ENCODE measurements around the gene SLC13A2.

SLC13A2 gene

DNA sequence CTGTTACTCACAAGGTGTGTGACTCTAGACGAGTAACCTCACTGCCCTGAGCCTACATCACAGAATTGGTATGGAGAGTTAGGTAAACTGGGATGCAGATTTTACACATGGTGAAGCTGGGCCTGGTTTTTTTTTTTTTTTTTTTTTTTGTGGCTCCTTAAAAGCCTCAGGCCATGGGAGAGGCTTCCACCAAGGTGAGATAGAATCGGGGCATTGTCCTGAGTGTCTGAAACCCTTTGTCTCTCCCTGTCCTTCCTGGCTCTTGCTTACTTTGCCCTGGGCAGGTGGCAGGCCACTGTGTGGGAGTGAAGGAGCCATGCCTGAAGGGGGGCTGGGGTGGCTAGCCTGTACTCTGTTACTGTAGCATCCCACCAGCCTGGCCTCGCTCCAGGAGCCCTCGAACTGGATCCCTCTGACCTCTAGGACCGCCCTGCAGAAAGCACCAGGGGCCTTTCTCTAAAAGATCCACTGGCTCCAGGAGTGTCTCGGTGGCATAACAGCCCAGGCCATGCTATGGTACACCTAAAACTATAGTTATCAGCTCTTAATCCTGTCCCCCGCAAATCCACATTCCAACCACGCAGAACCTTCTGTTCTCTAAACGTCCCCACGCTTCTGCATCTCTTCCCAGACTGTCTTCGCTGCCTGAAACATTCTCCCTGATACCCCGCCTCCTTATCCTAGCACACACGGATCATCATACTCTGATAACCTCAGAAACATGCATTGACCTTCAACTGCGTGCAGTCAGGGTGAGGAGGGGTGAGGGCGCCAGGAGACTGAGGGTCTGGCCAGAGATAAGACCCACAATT, 1.7 kb upstream of the SLC13A2 start:
- DNase-seq, result peak; percentile 13

DNA sequence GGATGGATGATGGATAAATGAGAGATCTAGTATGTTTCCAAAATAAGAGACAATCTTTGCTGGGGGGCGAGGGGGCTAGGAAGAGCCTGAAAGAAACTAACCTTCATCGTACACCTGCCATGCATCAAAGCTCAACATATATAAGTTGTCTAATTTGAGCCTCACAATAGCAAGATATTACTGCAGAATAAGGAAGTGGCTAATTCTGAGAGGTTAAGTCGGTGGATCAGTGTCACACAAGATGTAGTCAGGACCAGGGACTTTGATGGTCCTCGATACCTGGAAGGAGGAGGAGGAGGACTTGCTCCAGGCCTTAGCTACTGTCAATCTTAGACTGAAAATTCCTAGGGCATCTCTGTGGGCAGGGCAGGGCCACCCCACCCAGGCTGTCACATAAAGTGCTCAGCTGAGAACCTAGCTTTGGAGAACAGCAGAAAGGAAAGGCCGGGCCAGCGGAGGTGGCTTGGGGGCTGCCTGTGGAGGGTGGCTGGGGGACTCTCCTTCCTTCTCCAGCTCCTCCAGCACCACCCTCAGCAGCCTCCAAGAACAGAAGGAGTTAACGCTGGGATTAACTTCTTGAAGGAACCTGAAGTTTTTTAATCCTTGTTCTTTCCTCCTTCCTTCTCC, 460 bp upstream of the SLC13A2 start:
- DNase-seq, result peak; percentile 7

GRCh38 chr17:28474111-28474531, 677 bp downstream of the SLC13A2 start:
- peak; percentile 16 for DNase-seq

- no peak for DNase-seq
Measured at GRCh38 chr17:28475151-28475900, 1.9 kb downstream of the SLC13A2 start.

DNA sequence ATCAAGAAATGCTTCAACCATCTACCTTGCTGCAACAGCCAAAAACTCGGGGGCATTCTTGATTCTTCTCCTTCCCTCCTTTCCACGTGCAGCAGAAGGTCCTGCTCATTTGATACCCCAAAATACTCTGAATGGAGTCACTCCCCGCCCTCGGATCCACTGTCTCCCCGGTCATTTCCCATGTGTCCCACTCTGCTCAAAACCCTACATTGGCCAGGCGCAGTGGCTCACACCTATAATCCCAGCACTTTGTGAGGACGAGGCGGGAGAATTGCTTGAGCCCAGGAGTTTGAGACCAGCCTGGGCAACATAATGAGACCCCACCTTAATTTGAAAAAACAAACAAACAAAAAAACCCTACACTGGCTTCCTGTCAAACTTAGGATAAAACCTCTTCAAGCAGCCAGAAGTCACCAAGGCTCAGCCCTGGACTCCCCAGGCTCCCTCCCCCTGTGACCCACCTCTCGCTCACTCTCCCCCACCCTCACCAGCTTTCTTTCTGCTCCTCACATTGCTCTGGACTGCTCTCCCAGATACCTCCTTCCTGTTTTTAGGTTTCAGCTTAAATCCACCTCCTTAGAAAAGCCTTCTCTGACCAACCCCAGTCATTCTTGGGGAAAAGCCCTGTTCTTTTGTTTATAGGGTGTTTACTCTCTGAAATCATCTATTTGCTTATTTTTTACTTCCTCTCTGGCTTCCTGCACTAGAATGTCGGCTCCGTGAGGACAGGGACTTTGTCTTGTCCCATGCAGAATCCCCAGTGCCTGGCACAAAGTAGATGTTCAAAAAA, 2.8 kb downstream of the SLC13A2 start:
- DNase-seq, result no peak

GRCh38 chr17:28477928-28478327, 4.5 kb downstream of the SLC13A2 start:
- DNase-seq, result no peak

DNA sequence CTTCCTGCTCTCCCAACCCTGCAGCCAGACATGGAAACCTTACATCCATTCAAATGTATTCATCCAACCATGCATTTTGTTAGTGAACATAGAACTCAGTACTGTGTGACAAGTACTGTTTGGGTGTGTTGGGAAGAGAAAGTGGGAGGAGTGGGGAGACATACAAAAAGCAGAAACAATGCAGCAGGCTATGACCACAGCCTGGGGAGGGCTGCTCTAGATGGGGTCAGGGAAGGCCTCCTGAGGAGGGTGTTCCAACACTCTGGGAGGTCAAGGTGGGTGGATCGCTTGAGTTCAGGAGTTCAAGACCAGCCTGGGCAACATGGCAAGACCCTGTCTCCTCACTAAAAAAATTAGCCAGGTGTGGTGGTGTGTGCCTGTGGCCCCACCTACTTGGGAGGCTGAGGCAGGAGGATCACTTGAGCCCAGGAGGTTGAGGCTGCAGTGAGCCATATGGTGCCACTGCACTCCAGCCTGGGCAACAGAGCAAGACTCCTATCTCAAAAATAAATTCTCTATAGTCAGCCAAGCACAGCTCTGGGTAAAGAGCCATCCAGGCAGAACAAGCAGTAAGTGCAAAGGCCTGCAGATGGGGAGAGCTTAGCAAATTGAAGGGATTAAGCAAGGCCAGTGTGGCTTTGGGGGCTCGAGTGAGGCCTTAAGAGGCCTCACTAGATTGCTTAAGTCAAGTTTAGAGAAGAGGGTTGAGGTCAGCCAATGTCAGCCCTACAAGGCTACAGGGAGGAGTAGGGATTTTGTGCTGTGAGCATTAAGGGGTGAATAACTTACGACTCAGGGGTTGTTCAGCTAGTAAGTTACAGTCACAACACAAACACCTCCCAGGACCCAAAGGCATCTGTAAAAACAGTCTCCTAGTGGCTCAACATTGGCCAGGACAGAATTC, 5.5 kb downstream of the SLC13A2 start:
- no peak for DNase-seq

- no peak for DNase-seq
Measured at GRCh38 chr17:28480278-28480677, 6.8 kb downstream of the SLC13A2 start.

DNA sequence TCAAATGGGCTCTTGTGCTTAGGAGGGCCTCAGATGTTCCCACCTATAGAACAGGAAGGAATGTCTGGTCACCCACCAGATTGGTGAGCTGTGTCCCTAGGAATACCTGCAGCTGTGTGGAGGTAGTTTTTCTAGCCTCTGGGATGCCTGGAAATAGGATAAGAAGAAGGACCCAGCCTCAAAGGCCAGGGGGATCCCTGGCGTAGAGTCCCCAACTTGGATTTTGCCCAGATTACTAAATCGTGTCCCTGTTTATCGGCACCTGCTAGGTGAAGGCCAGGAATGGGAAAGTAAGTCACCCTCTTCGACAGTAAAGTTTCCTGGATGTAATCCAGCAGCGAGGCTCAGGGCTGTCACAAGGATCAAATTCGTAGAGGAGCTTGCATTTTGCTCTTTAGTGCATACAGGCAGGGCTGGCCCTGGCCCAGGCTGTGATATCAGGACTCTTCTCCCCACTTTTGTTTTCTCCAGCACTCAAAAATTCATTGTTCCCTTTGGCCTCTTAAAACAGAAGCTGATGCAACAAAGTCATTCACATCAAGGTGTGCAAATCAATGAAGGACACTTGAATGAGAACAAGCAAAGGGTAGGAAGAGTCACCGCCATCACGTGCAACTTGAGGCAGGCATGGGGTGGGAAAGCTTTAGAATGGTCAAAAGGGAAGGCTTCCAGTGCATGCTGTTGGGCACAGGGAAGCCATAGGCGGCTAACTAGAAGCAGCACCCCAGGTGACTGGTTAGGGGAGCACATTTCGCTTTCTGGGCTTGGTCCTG, 7.5 kb downstream of the SLC13A2 start:
- no peak for DNase-seq

DNA sequence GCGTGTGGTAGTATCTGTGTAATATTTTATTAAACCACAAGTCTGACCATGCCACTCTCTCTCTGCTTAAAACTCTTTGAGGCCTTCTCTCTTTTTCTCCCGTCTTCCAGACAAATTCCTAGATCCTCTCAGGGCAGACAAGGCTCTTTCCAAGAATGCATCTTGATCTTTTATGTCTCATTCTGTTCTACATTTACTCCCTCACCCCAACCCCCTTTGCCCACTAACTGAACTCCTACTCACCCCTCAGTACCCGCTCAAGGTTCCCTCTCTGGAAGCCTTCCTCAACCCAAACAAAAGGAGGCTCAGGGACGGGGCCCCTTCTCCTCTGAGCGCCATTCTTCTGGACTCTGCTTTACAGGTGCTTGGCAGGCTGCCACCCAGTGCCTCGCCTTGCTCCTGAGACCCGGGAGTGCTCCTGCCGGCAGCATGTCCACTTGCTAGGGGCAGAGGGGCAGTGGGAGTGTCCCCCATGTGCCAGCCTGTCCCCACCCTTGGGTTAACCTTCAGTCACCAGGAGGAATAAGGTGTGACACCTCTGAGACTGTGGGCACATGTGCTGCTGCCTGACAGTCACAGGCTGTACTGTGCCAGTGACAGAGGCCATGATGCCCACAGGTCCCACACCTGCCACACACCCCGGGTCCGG, 9.2 kb downstream of the SLC13A2 start:
- DNase-seq, result no peak

- no peak for DNase-seq
Measured at GRCh38 chr17:28484296-28484695, 10.9 kb downstream of the SLC13A2 start.

- no peak for DNase-seq
Measured at GRCh38 chr17:28485049-28485448, 11.6 kb downstream of the SLC13A2 start.

GRCh38 chr17:28487881-28488532, 14.6 kb downstream of the SLC13A2 start:
- no peak for DNase-seq

- DNase-seq, result no peak
Measured at GRCh38 chr17:28488533-28489276, 15.3 kb downstream of the SLC13A2 start.

- DNase-seq, result no peak
Measured at GRCh38 chr17:28491286-28491685, 17.8 kb downstream of the SLC13A2 start.

- DNase-seq, result no peak
Measured at GRCh38 chr17:28491860-28492259, 18.4 kb downstream of the SLC13A2 start.

DNA sequence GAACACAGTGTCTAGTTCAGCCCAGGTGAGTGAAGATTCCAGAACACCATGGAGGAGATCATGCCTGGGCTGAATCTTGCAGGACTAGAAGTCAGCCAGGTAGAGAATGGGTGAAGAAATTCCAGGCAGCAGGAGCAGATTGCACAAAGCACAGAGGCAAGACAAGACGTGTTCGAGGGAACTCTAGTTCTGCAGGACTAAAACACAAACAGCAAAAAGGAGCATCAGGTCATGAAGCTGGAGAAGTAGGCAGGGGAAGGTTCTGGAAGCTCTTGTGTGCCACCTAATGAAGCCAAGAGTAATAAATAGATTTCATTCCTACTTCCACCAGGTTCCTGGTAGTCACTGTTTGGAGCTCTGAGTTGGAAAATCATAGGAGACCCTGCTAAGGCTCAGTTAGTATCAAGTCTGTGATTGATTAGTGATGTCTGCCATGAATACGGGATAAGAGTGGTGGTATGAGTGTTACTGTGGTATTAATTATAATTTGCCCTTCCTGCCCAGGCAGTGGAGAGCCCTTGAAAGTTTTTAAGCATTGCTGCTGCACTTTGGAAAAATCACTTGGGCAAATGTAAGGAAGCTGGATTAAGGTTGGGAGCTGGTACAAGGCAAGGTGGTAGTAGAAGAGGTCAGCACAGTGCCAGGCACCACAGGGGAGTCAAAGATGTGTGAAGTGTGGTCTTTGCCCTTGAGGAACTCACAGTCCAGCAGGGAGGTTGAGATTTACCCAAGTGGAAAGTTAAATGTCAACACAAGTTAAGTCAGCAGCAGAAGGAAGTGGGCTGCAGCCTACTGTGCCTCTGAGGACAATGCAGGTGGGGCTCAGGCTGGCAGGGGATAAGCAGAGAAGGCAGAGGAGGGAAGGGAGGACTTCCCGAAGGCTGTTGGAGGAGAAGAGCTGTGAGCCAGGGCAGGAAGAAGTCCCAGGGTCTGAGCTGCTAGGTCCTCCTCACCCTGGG, 19.2 kb downstream of the SLC13A2 start:
- no peak for DNase-seq

DNA sequence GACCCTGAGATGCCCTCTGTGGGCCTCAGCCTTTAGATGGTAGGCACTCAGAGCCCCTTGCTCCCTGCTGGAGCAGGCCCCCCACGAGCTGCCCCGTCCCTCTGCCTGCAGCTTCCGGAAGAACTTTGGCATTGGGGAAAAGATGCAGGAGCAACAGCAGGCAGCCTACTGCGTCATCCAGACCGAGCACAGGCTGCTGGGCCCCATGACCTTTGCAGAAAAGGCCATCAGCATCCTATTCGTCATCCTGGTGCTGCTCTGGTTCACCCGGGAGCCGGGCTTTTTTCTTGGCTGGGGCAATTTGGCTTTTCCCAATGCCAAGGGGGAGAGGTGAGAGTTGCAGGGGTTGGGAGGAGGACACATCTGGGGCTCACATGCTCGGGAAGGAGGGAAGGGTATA, 20.0 kb downstream of the SLC13A2 start:
- no peak for DNase-seq

Measured in 8988T (cell line).